HG03575 (cell line): ENCODE results near the gene POU6F2.

Source experiments
- ATAC-seq: cut with Tn5 transposase; IDR thresholded peaks from one replicate; pipeline ENCODE4 v1.9.1; 2021; ENCODE audit not compliant: unreplicated experiment, insufficient number of reproducible peaks, low FRiP score; ENCODE audit errors: extremely low read depth

Gene POU6F2

GRCh38 chr7:39095875-39096619 lies 118.3 kb downstream of the POU6F2 start:
- ATAC-seq: no peak

GRCh38 chr7:39098506-39098905 lies 120.8 kb downstream of the POU6F2 start:
- ATAC-seq: no peak

DNA sequence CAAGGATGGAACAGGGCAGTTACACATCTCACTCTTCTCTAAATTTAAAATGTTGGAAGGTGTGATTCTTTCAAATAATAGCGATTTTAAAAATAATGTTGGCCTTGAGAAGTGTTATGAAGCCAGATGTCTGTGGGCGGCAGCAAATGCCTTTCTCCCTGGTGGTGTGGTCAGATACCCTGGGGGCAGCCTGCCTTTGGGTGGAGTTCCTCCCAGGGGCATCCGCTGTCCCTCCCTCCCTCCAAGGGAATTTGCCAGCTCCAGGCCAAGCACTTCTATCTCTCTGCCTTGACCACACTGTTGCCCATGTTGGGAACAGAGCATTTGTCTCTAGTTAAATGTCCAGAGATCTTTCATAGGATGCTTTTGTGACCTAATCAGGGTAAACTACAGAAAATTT lies 121.4 kb downstream of the POU6F2 start:
- ATAC-seq: no peak

DNA sequence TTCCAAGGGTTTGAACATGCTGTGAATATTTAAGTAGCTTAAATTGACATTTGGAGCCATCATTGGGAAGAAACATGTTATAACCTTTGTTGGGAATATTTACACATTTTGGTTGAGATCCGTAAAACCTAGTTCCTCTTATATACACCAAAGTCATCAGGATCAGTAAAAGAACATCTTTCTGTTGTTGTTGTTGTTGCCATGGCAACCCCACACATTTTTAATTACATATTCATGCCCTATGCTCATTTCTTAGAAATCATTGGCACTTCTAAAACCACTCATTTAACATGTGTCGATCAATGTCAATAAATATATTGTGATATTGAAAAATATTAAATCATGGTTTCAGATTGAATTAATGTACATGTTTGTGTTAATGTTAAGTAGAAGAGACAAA lies 122.6 kb downstream of the POU6F2 start:
- ATAC-seq: no peak

- ATAC-seq: no peak
Observed at GRCh38 chr7:39102234-39102633, 124.5 kb downstream of the POU6F2 start.

- ATAC-seq: no peak
Observed at GRCh38 chr7:39105720-39106119, 128.0 kb downstream of the POU6F2 start.

DNA sequence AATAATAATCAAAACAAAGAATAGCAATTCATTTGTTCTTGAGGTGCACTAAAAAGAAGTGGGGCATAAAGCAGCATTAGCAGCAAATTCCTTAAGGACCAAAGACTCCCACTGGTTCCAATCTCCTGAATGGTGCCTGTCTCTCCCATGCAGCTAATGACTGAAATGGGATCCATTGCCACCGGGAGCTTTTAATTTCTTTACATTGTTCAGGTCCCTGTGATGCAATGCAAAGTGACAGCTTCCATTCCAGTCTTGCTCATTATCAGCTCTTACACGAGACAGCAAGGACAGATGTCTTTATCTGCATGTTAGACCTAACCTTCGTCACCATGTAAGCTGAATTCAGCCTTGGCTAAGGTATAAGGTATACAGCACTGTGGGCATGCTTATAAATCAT lies 148.1 kb downstream of the POU6F2 start:
- no peak for ATAC-seq

DNA sequence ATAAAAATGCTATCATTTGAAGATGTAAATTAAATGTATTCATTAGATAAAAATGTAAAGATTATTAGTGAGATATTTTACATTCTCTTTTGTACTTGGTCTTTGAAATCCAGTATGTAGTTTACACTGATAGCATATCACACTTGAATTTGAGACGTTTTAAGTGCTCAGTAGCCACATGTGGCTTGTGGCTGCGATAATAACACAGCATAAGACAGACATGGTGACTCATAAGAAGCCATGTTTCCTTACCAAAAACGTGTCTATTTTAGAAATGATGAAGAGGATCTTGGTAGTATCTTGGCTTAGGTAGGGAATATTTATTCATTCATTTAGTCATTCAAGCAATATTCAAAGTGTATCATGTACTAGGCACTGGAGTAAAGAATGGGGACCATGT lies 149.3 kb downstream of the POU6F2 start:
- no peak for ATAC-seq

- ATAC-seq: no peak
Observed at GRCh38 chr7:39128287-39128843, 150.7 kb downstream of the POU6F2 start.

GRCh38 chr7:39130274-39130673 lies 152.6 kb downstream of the POU6F2 start:
- ATAC-seq: no peak

GRCh38 chr7:39130857-39131526 lies 153.3 kb downstream of the POU6F2 start:
- no peak for ATAC-seq

DNA sequence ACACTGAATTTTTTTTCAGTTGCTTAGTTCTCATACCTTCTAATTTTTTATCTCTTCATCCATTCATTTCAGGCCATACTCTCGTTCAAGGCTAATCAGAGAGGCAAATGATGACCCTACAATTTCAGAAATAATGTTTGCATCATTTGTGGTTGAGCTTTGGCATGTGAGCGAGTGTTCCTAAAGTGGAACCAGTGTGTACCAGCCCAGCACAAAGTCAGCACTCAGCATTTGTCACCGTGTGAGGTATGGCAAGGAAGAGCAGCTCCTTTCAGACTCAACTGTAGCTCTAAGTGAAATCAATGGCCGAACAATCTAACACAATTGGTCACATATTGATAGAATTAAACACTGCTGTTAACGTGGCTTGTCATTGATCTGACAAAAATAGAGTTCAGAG lies 154.6 kb downstream of the POU6F2 start:
- no peak for ATAC-seq

DNA sequence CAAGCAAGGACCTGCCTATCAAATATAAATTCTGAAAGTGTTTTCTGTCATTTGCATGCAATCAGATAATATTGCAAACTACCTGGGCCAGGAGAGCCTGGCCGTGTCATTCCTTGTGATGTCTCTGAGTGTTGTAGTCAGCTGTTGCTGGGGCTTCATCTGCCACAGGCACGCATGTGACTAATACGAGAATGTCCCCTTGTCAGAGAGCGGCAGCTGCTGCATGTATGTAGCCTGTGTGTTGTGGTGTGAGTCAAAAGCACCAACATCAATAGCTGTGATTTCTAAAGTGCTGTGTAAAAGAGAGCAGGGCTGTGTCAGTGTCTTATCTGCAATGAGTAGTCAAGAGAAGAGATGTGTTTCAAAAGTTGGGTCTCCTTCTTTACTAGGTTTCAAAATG lies 155.4 kb downstream of the POU6F2 start:
- ATAC-seq: no peak

DNA sequence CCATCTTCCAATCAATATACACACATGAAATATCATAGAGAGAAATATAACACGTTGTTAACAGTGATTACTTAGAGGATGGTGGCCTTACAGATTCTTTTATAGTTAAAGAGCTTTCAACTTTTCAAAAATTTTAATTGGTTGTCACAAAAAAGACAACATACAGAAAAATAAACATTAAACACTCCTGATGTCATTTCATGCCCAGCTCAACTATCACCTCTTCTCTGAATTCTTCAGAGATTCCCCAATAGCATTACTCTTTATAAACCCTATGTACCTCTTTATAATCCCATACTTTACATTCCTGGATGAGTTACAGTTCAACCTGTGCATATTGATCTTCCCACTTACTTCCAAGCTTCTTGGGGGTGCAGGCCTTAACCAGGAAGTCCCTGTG lies 159.8 kb downstream of the POU6F2 start:
- ATAC-seq: no peak

DNA sequence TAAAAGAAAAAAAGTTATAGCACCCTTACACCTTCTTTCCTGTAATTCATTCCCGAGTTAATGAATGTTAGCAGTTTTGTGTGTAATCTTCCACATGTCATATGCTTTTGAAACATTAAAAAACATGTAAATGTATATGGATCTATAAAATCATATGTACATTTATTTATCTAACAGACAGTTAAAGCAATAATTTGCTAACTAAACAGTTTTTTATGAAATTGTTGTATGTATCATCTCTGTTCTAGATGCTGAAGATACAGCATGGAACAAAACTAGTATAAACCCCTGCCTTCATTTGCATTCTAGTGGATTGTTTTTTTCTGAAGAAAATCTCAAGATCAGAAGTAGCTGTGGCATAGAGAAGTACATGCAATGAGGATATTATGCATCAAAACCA lies 165.0 kb downstream of the POU6F2 start:
- ATAC-seq: no peak

- ATAC-seq: no peak
Observed at GRCh38 chr7:39144420-39144819, 166.7 kb downstream of the POU6F2 start.

GRCh38 chr7:39145283-39145682 lies 167.6 kb downstream of the POU6F2 start:
- no peak for ATAC-seq

DNA sequence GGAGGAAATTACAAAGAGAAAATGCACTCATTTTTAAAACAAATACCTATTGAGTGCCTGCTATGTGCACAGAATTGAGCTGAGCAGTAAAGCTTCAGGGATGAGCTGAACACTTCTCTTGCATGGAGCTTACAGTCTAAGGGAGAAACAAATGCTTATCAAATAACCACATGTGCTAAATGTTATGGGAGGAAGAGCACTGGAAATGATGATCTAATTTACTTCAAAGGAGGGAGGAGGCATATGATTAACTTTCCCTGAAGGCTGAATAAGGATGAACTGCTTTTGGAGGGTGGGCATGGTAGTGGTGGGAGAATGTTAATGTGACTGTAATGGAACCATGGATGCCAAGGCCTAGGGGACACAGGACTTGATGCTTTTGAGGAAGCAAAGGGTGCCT lies 168.2 kb downstream of the POU6F2 start:
- ATAC-seq: no peak

- no peak for ATAC-seq
Observed at GRCh38 chr7:39152701-39153100, 175.0 kb downstream of the POU6F2 start.

DNA sequence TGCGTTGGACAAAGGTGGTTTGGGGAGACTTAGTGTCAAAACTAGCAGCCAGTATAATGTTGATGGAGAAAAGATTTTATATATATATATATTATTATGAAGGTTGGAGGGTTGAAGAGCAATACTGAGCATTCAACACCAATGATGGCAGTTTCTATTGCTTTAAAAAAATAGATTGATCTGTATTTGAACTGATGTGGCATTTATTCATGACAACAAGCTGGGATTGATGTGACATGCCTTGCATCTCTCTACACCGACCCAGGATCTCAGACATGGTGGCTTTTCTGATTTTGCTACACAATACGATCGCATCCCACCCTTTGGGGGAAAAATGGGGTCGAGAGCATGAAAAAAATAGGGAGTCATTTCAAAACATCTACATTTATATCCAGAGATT lies 175.4 kb downstream of the POU6F2 start:
- ATAC-seq: no peak
